Myocyte (in vitro differentiated cells): ENCODE results near the gene EFNB2. TPM values are rescaled to one million over a fixed set of nuclear protein-coding genes. Genes with fewer than 3 reads are reported as not detected.

ENCODE experiments used
- DNase-seq: peaks from one replicate; pipeline ENCODE4 v3.0.0-alpha.2; 2012; ENCODE audit warnings: low read depth
- total RNA-seq: library from RNA; depleted of rRNA; stranded (reverse); fragments of >200 nt; gene quantifications from 2 replicates; pipeline ENCODE4 v1.2.3, GENCODE V29; 2014

EFNB2 gene
- total RNA-seq, 1 donor from 2014 or later, result 4.8 TPM

- no peak for DNase-seq
These were observed 8.6 kb downstream of the EFNB2 start for GRCh38 chr13:106526738-106527444.

DNA sequence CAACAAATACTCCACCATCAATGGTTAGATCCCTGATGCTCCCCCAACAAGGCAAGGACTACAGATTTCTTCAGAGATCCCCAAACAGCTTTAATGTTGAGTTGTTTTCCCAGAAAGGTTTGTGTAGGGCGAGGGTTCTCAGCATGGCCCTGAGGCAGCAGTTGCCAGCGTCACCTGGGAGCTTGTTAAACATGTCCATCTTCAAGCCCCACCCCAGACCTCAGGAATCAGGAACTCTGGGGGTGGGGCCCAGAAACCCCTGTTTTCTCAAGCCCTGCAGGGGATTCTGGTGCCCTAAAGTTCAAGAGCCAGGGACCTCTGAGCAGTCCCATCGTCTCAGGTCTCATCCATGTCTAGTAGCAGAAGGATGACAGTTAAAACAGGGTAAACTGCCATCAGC lies 9.6 kb downstream of the EFNB2 start:
- DNase-seq, result no peak

- DNase-seq, result no peak
These were observed 11.4 kb downstream of the EFNB2 start for GRCh38 chr13:106524108-106524507.

GRCh38 chr13:106523576-106523975 lies 11.9 kb downstream of the EFNB2 start:
- DNase-seq, result peak; percentile 47

DNA sequence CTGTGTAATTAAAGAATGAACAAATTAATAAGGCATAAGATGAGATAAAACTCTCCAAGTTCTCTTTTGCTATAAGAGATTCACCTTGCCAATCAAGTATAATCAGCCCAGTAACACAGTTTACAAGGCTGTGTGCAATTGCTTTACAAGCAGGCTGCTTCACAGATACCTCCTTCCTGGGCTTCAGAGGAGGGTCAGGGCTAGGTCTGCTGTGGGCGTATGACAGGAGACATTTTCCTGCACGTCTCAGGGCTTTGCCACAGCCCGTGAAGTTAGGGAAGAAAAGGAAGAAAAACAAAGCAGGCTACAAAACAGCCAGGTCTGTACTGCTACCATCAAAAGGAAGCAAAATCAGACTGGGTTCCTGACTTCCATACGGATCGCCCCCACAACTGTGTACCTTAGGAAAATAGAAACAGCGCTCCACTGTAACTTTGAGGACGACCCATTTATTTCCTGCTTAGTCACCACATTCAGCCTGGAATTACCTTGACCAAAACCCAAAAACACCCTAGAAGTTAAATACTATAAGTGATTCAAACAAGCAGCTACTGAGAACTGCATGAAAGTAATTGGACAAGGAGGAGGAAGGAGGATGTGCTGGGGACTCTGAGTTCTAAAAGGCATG lies 12.4 kb downstream of the EFNB2 start:
- DNase-seq, result no peak

DNA sequence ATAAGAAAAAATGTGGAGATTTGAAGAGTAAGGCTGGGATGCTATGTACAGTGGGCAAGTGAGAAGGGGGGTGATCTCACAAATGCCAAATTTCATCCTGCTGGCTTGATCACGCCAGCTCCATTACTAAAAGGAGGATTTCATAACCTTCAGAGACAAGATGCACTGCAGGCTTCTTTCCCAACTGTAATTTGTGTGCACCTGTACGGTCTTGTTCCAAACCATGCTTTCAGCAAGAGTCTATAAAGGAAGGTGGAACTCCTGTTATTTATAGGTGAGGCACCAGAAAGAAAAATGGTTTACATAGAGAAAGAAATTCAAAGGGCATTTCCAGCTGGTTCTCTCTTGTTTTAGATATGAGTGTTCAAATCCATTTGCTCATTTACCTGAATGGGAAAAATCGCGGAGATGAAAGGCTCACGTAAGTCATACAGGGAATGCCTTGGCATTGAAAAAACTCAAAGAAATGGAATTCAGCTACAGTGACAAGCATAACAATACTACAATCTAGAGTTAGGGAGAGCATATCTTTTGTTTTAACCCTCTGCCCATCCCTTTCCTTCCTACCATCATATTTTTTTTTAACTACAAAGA lies 13.3 kb downstream of the EFNB2 start:
- no peak for DNase-seq

DNA sequence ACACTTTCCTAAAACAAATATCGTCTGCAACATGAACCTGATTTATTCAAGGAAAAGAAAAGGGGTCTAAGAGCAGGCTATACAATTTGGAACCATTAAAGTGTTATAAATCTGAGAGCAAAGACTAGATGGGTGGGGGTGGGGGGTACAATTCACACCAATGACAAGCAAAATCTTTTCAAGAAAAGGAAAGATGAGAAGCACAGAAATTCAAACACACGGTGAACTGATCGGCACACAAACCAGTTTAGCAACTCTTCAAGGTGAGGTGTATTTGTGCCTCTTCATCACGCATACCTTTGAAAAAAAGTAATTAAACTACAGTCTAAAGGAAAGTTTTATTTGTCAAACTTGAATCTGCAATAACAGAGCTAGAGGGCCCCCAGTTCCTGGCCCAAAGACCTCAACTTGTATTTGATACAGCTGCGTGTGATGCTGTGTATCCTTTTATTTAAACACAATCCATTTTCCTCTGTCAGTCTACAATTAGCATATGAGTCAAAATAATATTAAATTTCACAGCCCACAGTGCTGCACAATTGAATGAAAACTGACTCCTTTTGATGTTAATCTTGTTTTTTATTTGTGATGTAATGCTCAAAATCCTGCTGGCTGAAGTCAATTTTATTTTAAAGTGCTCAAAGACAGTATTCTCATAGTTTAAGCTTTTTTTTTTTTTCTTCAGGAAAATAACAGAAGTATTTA lies 14.2 kb downstream of the EFNB2 start:
- peak; percentile 30 for DNase-seq

DNA sequence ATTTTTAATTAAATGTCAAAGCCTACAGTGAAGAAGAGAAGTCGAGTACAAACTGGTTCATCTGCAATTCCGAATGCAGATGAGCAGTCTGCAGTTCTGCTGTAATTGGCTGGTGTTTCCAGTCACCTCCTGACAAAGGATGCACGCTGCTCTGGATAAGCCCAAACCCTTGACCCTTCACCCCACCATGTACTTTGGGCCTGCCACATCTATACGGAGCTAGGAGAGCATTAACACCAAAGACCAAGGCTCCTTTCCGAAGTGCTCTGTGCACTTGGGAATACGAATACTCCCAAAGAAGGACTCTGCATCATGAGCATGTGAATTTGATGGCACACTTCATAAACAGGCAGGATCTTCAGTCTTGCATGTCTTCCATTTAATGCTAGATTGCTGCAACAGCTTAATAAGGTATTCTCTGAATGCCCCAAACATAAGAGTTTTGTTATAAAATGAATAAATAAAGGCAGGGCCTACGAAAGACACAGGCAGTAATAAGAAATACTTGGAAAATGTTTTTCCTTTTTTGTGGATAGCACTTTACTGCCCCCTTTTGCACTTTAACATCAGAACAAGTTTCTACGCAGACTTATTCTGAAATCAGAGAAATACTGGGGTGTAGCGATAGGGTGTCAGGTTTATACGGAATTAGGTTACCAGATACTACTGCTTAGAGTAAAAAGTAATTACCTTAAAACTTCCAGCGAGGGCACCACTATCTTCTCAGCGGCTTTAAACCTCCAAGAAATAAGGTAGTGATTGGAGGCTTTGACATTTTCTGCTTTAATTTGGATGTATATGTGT lies 15.0 kb downstream of the EFNB2 start:
- DNase-seq, result no peak

- DNase-seq, result no peak
These were observed 16.9 kb downstream of the EFNB2 start for GRCh38 chr13:106518512-106518911.

DNA sequence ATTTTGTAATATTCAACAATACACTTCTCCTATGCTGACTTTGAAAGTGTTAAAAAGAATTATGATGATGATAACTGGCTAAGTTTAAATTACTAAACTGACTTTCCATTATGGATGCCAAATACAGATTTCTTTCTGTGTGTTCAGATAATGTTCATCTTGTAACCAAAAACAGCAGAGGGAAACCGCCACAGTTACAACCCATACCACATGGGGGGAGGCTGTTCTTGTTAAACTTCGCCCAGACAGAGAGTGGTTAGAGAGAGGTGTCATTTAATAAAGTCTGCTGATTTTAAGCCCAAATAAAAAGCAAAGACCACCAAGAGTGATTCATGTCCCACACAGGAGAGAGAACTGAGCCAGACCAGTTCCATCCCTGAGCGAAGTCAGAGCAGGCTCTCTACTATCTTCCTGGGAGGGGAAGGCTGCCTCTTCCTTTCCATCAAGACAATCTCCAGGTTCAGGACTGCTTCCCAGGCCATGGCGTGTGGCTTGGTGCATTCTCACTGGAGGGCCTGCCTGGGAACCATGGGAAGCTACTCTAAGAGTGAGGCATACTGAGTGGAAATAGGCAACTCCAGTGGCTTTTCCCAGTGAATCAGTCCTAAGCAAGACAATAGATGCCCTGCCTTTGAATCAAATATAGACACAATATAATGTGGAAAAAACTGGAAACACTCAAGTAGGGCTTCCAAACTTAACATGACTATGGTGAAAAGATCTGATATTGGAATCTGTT lies 18.2 kb downstream of the EFNB2 start:
- no peak for DNase-seq

GRCh38 chr13:106515635-106516254 lies 19.7 kb downstream of the EFNB2 start:
- no peak for DNase-seq

GRCh38 chr13:106514928-106515634 lies 20.4 kb downstream of the EFNB2 start:
- no peak for DNase-seq

GRCh38 chr13:106513025-106513983 lies 22.2 kb downstream of the EFNB2 start:
- DNase-seq, result no peak

DNA sequence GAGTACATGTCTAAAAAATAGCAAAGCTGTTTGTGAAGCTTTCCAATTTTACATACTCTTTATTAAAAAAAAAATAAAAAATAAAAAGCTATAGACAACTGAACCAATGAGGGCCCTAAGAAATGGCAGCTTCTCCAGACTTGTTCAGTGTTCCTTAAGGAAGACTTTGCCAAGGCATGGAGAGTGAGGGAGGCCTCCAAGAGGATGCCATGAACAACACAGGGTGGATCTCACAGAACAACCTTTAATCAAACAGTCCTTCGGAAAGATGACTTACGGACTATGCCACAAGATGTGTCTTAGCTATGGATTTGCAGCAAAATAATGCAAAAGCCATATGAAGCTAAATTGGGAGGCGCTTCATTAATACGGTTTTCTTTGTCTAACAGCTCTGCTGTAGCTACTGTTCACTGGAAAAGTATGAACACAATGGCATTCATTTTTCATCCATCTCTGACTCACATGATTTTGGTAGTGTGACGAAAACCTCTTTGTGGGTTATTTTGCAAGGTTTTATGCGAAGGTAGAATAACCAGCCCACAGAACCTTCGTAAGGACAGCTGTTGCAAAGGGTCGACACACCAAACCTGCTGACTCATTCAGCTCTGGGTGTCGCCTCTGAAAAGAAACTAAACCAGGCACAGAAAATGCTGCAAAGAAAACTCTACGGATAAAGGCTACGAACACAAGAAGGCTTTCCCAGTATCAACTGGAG lies 27.7 kb downstream of the EFNB2 start:
- peak; percentile 91 for DNase-seq

DNA sequence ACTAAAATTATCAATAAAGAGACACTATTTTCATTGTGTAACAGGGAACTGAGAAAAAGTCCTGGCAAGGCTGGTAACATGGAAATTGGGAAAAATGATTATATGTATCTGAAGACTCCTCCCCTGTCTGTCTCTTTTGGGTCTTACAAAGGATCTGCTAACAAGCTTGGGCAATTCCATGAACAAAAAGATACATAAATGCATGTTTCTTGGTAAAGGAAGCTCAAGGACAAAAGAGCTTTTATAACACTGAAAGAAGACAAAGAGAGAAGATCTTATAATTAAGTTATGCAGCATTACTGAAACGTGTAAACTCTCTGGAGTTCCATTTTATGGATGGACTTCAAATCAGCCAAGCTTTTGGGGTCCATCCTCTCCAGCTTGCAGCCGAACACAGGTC lies 29.2 kb downstream of the EFNB2 start:
- DNase-seq, result no peak

- no peak for DNase-seq
These were observed 29.7 kb downstream of the EFNB2 start for GRCh38 chr13:106505732-106506131.

DNA sequence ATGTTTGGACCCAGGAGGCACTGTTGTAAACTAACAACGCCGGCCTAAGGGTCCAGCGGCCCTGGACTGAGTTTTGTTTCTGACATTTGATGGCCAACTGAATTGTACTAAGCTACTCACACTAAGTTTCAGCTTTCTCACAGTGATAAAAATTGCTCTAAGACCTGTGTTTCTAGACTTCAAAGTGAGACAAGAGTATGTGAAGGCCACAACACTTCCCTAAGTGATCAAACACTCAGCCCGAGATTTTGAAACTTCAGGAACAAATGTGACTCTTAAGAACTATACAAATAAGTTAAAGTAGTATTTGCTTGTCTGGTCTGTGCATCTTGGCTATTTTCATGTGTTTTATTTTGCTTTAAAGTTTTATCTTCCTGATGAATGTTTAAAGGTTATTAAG lies 30.2 kb downstream of the EFNB2 start:
- no peak for DNase-seq
